ENCODE data around the gene ILF2.
"Not testable (repeated sequence)": the region's sequence is repeated elsewhere in the genome, so short reads cannot be mapped to it uniquely, and the experiment has no call there.

Gene ILF2

DNA sequence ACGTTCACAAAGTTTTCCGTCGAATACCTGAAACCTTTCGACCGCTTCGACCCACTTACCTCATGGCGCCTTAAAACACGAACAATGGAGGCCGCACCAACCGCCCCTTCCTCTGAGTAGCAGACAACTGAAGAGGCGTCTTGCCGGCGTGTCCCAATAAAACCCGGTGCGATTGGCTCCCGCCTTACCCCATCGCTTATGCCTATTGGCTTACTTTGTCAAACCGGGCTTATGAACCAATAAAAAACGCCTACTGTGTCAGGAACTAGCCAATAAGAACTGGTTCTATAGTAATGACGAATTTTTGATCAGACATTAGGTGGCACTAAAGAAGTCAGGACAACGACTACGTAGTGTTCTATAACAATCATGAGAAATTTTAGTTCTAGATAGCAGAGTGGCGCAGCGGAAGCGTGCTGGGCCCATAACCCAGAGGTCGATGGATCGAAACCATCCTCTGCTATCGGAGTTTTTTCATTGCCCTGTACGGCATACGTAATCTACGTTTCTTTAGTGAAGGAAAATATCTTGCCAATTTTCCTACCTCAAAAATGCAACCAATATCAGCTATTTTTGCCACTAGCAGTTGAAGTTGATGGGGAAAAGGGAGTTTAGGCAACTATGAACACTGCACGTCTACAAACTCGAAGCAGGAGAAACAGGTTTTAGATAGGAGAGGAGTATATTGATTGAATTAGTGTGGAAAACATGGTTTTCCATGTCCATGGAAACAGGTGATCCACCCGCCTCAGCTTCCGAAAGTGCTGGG, at the start of gene ILF2:
TSS of gene ILF2 (minus strand) at position 135 of the 769 bp plus-strand sequence. CDS start at position 64, 71 bp downstream.
- DNase-seq: peak; percentile 92

- no peak for DNase-seq
Measured at GRCh38 chr1:153717330-153717729, 46.5 kb upstream of the ILF2 start.

DNA sequence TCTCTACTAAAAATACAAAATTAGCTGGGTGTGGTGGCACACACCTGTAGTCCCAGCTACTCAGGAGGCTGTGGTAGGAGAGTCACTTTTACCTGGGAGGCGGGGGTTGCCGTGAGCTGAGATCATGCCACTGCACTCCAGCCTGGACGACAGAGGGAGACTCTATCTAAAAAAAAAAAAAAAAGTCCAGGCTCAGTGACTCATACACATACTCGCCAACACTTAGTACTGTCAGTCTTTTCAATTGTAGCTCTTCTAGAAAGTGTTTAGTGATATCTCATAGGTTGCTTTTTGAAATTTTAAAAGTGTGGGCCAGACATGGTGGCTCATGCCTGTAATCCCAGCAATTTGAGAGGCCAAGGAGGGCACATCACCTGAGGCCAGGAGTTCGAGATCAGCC, 45.4 kb upstream of the ILF2 start:
- not testable (repeated sequence) for DNase-seq

DNA sequence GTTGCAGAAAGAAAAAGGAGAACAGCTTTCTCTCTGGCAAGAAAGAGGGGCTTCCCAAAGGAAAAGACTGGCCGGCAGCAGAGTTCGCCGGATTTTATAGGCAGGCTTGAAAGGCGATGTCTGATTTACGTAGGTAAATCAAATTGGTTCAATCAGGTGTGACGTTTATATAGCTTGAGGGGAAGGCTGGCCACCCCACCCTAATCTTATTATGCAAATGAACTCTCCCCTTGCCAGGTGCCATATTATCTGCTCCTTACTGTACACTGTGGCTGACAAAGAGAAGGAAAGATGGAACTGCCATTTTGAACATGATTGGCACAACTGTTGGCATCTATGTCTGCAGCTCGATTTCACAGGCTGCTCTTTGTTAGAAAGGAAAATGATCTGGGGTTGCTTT, 40.2 kb upstream of the ILF2 start:
- DNase-seq: no peak

- no peak for DNase-seq
Measured at GRCh38 chr1:153705484-153705883, 34.7 kb upstream of the ILF2 start.

DNA sequence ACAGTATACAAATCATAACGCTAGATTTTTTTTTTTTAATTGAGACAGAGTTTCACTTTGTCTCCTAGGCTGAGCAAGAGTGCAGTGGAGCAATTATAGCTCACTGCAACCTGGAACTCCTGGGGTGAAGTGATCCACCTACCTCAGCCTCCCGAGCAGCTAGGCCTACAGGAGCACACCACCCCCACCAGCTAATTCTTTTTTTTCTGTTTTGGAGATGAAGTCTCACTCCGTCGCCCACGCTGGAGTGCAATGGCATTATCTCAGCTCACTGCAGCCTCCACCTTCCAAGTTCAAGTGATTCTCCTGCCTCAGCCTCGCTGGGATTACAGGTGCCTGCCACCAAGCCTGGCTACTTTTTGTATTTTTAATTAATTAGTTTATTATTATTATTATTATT, 29.0 kb upstream of the ILF2 start:
- DNase-seq: no peak

- DNase-seq: no peak
Measured at GRCh38 chr1:153698923-153699714, 28.3 kb upstream of the ILF2 start.

DNA sequence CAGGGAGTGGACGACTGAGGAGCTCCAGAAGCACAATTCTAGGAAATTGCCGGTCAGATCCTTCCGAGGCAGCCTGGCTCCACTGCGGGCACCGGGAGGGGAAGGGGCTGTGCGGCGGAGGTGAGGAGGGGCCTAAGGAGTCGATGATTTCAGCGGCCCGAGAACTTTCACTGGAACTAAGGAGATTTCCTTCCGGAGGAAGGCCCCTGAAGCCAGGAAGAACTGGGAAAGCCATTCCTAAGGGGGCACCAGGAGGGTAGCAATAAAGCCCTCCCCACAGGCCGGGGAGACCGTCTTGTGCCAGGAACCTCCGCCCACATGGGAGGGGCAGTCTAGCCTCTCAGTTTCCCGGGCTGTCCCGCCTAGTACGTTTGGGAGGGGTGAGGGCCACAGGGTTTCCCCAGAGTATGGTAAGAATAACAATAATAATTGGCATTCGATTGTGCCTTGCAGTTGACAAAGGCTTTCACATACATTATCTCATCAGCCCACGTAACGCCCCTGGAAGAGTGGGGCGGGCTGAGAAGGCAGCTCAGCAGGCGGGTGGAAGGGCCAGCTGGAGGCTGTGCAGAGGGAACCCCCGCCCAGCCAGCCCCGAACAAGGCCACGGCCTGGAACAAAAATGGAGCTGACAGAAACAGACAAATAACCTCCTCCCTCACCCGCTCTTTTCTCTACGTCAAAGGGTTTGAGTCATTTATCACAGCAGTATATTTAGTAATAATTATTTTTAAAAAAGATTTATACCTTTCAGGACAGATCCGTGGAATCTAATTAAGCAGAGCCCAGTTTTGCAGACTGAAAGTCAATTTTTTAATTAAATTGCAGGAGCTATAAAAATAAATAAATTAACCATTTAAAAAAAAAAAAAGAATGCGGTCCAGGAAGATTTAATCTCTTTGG, 27.5 kb upstream of the ILF2 start:
- DNase-seq: no peak

- no peak for DNase-seq
Measured at GRCh38 chr1:153697191-153698019, 26.6 kb upstream of the ILF2 start.

DNA sequence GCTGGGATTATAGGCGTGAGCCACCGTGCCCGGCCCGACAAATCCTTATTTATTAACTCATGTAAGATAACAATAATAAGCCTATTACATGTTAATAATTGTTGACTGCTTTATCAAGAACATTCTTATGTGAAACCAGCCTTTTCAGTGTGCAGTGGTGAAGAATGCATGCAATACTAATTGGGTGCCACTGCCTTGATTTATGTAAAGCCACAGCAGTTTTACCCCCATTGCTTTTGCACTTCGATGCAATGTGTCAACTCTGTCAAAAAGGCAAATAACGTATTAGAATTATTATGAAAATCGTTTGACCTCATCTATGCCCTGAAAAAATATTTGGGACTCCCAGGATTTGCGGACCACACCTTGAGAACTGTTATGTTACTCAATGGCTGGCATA, 25.9 kb upstream of the ILF2 start:
- no peak for DNase-seq

DNA sequence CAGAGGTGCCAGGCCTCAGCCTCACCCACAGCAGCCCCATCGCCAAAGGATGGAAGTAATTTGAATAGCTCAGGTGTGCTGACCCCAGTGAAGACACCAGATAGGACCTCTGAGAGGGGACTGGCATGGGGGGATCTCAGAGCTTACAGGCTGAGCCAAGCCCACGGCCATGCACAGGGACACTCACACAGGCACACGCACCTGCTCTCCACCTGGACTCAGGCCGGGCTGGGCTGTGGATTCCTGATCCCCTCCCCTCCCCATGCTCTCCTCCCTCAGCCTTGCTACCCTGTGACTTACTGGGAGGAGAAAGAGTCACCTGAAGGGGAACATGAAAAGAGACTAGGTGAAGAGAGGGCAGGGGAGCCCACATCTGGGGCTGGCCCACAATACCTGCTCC, 22.7 kb upstream of the ILF2 start:
- DNase-seq: no peak

DNA sequence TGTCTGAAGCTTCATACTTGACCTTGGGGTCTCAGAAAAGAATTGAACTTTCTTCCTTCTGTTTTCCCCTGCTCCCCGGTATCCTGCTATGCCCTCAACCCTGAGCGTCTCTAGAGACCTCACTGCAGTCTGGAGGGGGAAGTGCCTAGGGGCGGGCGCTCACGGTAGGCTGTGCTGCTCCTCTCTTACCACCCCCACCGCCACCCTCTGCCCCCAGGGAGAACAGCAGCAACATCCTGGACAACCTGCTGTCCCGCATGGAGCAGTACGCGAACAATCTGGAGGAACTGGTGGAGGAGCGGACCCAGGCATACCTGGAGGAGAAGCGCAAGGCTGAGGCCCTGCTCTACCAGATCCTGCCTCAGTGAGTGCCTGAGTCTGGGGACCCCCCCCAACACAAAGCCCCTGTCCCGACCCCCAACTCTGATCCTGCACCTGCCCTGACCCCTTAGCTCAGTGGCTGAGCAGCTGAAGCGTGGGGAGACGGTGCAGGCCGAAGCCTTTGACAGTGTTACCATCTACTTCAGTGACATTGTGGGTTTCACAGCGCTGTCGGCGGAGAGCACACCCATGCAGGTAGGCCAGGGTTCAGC, 18.0 kb upstream of the ILF2 start:
- DNase-seq: no peak

GRCh38 chr1:153688276-153688675, 17.5 kb upstream of the ILF2 start:
- no peak for DNase-seq

- DNase-seq: no peak
Measured at GRCh38 chr1:153687346-153688125, 16.7 kb upstream of the ILF2 start.

DNA sequence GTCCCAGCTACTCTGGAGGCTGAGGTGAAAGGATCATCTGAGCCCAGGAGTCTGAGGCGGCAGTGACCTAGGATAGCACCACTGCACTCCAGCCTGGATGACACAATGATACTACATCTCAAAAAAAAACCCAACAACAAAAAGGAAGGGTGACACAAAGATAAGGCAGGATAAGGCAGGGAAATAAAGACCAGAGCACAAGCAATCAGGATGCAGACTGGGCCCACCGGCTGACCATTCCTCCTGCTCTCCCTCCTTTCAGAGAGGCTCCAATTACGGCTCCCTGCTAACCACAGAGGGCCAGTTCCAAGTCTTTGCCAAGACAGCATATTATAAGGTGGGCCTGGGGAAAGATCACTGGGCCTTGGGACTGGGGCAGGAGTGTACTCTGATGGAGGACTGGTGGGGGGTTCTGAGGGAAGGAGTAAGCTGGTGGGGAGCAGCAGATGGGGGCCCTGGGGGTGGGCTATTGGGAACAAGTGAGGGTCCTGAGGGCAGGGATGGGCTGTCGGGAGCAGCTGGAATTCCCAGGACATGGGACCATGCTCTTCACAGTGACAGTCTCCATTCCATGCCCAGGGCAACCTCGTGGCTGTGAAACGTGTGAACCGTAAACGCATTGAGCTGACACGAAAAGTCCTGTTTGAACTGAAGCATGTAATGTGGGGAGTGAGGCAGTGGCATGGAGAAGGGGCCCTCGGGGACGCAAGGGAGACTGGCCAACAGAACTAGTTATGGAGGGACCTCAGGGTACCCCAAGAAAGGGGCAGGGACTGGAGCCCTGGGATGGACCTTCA, 14.9 kb upstream of the ILF2 start:
- no peak for DNase-seq

- no peak for DNase-seq
Measured at GRCh38 chr1:153684892-153685291, 14.1 kb upstream of the ILF2 start.

DNA sequence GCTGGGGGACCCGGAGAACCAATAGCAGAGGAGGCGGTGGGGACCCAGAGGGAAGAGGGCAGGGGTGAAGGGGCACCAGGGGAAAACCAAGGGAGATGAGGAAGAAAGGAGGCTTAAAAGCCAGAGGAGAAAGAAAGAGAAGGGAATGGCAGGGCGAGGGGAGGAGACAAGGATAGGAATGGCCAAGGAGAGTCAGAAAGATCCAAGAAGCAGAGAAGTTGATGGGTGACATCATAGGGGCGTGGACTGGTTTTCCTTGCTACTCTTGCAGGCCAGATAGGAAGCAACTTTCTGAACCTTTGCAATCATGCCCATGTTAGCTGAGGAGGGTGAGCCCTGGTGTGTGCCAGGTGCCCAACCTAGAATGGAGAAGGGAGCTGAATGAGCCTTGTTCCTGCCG, 13.1 kb upstream of the ILF2 start:
- no peak for DNase-seq

- no peak for DNase-seq
Measured at GRCh38 chr1:153682730-153683129, 11.9 kb upstream of the ILF2 start.

- DNase-seq: no peak
Measured at GRCh38 chr1:153680120-153680403, 9.3 kb upstream of the ILF2 start.

DNA sequence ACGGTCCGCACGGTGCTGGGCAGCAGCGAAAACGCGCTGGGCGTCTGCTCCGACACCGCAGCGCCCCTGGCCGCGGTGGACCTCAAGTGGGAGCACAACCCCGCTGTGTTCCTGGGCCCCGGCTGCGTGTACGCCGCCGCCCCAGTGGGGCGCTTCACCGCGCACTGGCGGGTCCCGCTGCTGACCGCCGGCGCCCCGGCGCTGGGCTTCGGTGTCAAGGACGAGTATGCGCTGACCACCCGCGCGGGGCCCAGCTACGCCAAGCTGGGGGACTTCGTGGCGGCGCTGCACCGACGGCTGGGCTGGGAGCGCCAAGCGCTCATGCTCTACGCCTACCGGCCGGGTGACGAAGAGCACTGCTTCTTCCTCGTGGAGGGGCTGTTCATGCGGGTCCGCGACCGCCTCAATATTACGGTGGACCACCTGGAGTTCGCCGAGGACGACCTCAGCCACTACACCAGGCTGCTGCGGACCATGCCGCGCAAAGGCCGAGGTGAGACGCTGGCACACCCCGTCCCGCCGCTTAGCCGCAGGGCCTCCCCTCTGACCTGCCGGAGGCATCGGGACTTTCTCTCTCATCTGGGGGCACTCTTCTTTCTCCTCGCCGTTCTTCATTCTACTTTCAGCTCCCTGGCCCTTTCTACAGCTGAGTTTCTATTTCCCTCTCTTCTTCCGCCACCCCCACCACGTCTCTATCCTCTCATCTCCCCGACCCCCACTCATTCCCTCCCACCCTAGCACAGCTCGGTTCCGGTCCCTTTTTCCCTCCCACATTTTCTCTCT, 8.7 kb upstream of the ILF2 start:
- DNase-seq: no peak
